Stimulated activated CD4-positive, alpha-beta T cell treated with anti-CD3 and anti-CD28 coated beads, TNF-alpha, amount 100 ng/mL, for 48 hours (primary cell): Measurements from ENCODE around the gene MCL1.
"Not testable (repeated sequence)": the region's sequence is repeated elsewhere in the genome, so short reads cannot be mapped to it uniquely, and the experiment has no call there.

ENCODE experiments used
- DNase-seq, 3 donors: peaks; one replicate each; pipeline ENCODE4 v3.0.0-alpha.2; 2020; ENCODE audit warnings: low read depth in 3 of 3

MCL1 gene

GRCh38 chr1:150579110-150579944 is at the start of gene MCL1:
Gene MCL1 (minus strand): TSS chr1:150579610. CDS start chr1:150579530, 80 bp downstream.
- peak; percentile 70 to 86 (median 79) for DNase-seq

- no peak for DNase-seq
Measured at GRCh38 chr1:150628766-150629114, 49.3 kb upstream of the MCL1 start.

DNA sequence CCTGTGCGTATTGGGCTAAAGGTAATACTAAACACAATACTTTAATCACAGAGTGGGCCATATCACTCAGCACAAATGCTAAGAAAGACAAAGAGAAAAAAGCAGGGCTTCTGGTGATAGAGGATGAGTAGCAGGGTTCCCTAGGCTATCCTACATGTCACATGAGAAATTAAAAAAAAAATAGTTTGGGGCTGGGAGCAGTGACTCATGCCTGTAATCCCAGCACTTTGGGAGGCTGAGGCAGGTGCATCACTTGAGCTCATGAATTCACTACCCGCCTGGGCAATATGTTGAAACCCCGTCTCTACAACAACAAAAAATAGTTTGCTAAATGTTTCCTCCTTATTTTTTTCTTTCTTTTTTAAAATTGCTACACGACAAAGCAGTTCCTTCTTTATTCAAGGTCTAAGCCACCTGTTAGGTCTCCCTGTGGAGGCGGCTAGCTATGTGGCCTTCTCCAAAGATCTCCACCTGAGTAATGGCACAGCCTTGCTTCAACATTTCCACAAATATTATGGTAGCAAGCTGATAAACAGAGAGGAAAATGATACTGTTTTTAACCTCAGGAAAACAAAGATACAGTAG is 48.5 kb upstream of the MCL1 start:
- DNase-seq: no peak

DNA sequence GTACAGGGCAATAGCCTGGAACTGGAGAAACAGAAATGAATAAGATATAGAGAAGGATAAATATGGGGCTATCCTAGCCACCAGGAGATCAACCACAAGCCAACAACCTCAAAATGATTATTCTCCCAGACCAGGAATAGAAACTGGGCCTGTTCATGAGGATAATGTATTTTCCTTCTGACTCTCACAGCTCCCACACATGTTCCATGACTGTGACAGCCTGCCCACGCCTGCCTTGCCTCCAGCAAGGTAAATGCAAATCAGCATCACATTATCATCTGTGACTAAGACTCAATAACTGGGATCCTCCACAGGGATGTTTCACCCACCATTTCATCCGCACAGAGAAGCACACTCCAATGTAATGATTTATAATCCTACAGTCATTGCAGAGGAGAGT is 46.7 kb upstream of the MCL1 start:
- peak in 1 of 3 donors; percentile 29 for DNase-seq

- DNase-seq: not testable (repeated sequence)
Measured at GRCh38 chr1:150624546-150624945, 45.1 kb upstream of the MCL1 start.

GRCh38 chr1:150624134-150624533 is 44.7 kb upstream of the MCL1 start:
- DNase-seq: not testable (repeated sequence)

DNA sequence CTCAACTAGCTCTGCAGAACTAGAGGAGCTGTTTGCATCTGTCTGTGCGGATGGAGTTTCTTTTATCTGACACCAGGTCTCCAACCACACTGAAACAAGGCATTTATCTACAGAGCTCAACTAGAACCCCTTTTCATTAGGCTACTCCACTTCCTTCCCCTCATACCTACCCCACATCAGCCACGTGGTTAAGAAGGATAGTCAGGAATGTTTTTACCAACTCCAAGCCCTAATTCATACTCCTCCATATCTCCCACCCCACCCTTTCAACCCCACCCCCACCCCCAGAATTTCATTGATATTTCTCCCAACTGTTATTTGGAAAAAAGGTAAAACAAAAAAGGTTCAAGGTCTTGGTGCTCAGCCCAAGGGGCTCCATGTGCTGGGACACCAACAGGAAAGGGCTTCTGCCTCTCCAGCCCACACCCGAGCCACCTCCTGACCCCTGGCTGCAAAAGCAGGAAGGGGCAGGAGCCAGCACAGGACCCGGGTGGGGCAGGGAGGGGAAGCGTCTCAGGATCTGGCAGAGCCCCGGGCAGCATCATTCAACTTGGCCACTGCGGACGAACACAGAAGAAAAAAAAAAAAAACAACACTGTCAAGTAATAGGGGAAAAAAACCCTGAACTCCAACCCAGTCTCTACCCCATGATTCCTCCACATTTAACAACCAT is 43.0 kb upstream of the MCL1 start:
- DNase-seq: no peak

- DNase-seq: peak in 1 of 3 donors; percentile 43
Measured at GRCh38 chr1:150621497-150622302, 42.3 kb upstream of the MCL1 start.

DNA sequence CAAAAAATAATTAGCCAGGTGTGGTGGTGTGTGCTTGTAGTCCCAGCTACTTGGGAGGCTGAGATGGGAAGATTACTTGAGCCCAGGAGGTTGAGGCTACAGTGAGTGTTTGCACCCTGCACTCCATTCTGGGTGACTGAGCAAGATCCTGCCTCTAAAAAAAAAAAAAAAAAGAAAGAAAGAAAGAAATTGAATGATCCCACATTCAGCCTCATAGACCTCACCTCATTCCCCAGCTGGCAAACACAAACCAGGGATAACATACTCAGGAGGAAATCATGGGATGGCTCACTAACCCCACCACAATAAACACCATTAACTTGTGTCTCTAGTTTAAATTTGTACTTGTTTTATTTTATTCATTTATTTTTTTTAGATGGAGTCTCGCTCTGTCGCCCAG is 41.5 kb upstream of the MCL1 start:
- DNase-seq: no peak

GRCh38 chr1:150619576-150620509 is 40.4 kb upstream of the MCL1 start:
- no peak for DNase-seq

DNA sequence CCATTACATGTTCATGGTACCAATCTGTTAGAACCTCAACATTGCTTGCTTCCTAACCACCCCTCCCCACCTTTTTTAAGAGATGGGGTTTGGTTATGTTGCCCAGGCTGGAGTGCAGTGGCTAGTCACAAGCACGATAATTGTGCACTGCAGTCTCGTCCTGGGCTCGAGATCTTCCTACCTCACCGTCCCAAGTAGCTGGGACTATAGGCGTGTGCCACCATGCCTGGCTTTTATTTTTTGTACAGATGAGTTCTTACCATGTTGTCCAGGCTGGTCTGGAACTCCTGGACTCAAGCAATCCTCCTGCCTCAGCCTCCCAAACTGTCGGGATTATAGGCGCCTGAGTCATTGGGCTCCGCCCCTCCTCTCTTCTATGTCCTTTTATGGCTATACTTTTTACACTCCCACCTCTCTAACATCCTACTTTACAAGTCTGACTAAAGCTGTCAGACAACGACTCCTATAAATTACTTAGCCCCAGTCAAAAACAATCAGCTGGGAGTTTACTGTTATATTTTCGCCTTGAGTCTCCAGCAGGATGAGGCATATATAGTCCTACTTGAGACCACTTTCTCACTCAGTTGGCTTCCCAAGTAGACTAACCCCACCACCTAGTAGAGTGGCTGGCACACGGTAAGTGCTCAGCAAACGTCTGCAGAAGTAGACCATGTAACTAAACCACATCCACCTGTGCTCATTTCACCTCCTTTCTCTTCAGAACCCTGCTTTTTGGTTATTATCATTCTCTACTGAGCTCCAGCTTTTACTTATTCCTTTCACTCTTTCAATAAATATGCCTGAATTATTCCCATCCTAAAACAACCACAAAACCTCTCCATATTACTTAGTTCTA is 36.2 kb upstream of the MCL1 start:
- DNase-seq: no peak

DNA sequence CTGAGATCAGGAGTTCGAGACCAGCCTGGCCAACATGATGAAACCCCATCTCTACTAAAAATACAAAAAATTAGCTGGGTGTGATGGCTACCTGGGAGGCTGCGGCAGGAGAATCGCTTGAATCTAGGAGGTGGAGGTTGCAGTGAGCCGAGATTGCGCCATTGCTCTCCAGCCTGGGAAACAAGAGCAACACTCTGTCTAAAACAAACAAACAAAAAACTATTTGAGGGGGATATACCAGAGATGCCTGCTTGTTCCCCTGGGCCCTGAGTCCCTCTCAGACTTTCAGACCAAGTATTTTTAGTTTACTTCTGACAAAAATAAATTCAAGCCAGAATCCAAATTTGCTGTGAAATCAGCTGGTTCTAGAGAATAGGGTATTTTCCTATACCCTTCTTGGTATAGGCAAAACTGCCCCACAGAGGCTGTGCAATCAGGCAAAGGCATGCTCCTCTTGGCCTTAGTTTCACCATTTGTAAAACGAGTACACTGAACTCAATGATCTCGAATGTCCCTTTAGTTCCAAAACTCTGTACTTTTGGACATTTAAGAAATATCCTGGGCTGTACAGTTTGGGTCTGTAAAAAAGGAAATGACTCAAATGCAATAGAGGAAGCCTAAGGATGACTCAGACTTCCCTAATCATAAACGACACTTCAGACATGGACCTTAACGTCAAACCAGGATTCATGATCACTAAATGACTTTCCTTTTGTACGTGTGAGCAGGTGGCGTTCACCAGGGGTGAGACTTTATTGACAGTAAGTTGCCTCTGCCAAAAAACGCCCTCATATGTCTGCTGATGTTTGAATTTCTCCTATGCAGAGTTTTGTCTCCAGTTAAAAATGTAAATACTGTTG is 33.9 kb upstream of the MCL1 start:
- DNase-seq: peak in 2 of 3 donors; percentile 39 to 53

GRCh38 chr1:150612014-150612345 is 32.6 kb upstream of the MCL1 start:
- DNase-seq: no peak

DNA sequence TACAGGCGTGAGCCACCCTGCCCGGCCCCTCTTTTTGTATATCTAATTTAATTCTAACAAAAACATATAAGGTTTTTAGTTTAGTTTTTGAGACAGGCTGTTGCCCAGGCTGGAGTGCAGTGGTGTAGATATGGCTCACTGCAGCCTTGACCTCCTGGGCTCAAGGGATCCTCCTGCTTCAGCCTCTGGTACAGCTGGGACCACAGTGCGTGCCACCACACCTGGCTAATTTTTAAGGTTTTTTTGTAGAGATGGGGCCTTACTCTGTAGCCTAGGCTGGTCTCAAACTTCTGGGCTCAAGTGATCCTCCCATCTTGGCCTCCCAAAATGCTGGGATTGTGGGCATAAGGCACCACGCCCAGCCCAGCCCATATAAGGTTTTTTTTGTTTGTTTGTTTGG is 31.2 kb upstream of the MCL1 start:
- DNase-seq: no peak

GRCh38 chr1:150609732-150610131 is 30.3 kb upstream of the MCL1 start:
- DNase-seq: no peak

GRCh38 chr1:150606463-150607142 is 27.2 kb upstream of the MCL1 start:
- no peak for DNase-seq

GRCh38 chr1:150605451-150605731 is 26.0 kb upstream of the MCL1 start:
- not testable (repeated sequence) for DNase-seq

DNA sequence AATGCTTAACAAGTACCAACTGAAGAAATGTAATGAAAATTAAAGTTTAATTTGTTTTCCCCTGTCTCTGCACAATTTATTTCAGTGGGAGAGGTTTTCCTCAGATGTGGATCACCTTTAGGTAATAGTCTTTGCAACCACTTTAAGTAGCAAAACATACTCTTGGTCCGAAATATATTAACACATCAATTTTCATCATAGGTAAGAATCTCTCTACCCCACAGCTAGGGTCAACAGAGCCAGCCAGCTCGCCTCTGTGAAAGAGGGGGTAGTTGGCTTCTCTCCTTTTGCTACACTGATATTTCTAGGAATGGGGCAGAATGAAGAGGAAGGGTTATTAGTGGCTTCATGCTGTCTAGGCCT is 24.8 kb upstream of the MCL1 start:
- no peak for DNase-seq

- DNase-seq: no peak
Measured at GRCh38 chr1:150603711-150604110, 24.3 kb upstream of the MCL1 start.
